ENCODE measurements around the gene OTOP2.

DNA sequence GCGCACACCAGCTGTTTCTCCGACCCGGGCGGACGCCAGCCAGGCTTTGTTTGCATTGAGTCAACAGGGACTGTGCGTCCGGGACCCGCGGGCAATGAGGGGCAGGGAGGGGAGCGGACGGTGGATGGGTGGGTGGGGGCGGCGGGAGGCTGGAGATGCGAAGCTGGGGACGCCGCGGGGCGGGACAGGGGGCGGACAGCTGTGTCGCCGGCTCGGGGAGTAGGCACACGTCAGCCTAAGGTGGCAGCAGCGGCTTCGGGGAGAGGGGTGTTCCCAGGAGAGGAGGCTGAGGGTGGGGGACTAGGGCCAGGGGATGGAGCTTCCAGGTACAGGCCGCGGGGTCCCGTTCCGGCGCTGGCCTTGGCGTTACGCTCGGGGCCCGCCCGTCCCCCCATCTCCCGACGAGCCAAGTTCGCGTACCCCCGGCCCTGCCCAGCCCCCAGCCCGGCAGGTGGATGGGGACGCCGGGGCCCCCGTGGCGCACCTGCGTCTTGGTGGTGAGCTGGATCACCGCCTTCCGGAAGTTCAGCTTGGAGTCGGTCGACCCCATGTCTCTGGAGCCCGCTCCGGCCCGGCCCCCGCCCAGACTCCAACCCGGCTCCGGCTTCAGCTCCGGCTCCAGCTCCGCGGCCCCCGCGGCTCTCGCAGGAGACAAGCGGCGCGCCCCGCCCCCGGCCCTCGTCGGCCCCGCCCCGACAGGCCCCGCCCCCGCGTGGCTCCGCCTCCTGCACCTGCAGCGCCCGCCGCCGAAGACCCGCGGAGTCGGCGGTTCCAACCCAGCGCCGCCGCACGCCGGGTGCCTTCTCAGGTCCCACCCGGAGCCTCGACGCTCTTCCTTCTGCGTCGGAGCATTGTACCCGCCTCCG lies 48.3 kb downstream of the OTOP2 start, which contains the start of gene HID1:
- TF ChIP-seq, protein P1, sequence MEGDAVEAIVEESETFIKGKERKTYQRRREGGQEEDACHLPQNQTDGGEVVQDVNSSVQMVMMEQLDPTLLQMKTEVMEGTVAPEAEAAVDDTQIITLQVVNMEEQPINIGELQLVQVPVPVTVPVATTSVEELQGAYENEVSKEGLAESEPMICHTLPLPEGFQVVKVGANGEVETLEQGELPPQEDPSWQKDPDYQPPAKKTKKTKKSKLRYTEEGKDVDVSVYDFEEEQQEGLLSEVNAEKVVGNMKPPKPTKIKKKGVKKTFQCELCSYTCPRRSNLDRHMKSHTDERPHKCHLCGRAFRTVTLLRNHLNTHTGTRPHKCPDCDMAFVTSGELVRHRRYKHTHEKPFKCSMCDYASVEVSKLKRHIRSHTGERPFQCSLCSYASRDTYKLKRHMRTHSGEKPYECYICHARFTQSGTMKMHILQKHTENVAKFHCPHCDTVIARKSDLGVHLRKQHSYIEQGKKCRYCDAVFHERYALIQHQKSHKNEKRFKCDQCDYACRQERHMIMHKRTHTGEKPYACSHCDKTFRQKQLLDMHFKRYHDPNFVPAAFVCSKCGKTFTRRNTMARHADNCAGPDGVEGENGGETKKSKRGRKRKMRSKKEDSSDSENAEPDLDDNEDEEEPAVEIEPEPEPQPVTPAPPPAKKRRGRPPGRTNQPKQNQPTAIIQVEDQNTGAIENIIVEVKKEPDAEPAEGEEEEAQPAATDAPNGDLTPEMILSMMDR (IDR thresholded peaks at IDR 0.05; ENCODE audit: low read length), result no peak
- no peak for TF ChIP-seq EZH2 (IDR thresholded peaks at IDR 0.05; ENCODE audit: borderline replicate concordance, low read length)
